Measurements from ENCODE around the gene CXCL10. TPM values are rescaled to one million over a fixed set of nuclear protein-coding genes. Genes with fewer than 3 reads are reported as not detected.

Gene CXCL10
- total RNA-seq, 1 donor from 2014 or later = 0.30 TPM

- no peak for DNase-seq (ENCODE audit: low read depth)
Measured at GRCh38 chr4:75992462-75992861, 30.8 kb downstream of the CXCL10 start.

GRCh38 chr4:75989846-75990528 lies 33.3 kb downstream of the CXCL10 start:
- DNase-seq (ENCODE audit: low read depth) = peak; percentile 7

- peak; percentile 48 for DNase-seq (ENCODE audit: low read depth)
Measured at GRCh38 chr4:75985116-75985515, 38.2 kb downstream of the CXCL10 start.

- no peak for DNase-seq (ENCODE audit: low read depth)
Measured at GRCh38 chr4:75980576-75980975, 42.7 kb downstream of the CXCL10 start.

GRCh38 chr4:75976177-75976576 lies 47.1 kb downstream of the CXCL10 start:
- no peak for DNase-seq (ENCODE audit: low read depth)

- peak; percentile 42 for DNase-seq (ENCODE audit: low read depth)
Measured at GRCh38 chr4:75973766-75974165, 49.5 kb downstream of the CXCL10 start.

Other genes starting within 250 kb of the CXCL10 start
- gene PPEF2, start 121.0 kb downstream of the CXCL10 start, total RNA-seq = not detected in 2 replicates
- 14.5 and 44.1 TPM in 2 replicates for gene NAAA, start 82.5 kb downstream of the CXCL10 start, total RNA-seq
- 42.4 and 50.1 TPM in 2 replicates for gene SDAD1, start 32.6 kb downstream of the CXCL10 start, total RNA-seq
- gene CXCL9, start 16.0 kb downstream of the CXCL10 start, total RNA-seq = not detected in 2 replicates
- 0.10 and 1.2 TPM in 2 replicates for gene CXCL11, start 12.6 kb upstream of the CXCL10 start, total RNA-seq
- not detected in 2 replicates for gene ART3, start 51.2 kb upstream of the CXCL10 start, total RNA-seq
- gene NUP54, start 124.9 kb upstream of the CXCL10 start, total RNA-seq = 48.6 and 80.7 TPM in 2 replicates
- gene SCARB2, start 190.3 kb upstream of the CXCL10 start, total RNA-seq = 180 and 259 TPM in 2 replicates
- 1.0 and 5.7 TPM in 2 replicates for gene FAM47E, start 228.2 kb upstream of the CXCL10 start, total RNA-seq